Uterus (tissue), 2 donors: ENCODE results near the gene MBNL1.

Experiments used
- CTCF ChIP-seq, 4 experiments: fragments of 200-600 bp in 2 of 4; fragments of 450-650 bp in 2 of 4; sonication (generic) in 2 of 4; IDR thresholded peaks; one replicate each; pipeline ENCODE4 v1.5.1; 2016 to 2019; ENCODE audit warnings: antibody characterized with exemption in 4 of 4, mild to moderate bottlenecking in 2 of 4, moderate library complexity in 1 of 4
- POLR2A ChIP-seq, 2 donors: fragments of 450-650 bp; IDR thresholded peaks; one replicate each; pipeline ENCODE4 v1.6.1; 2016; ENCODE audit warnings: antibody characterized with exemption in 2 of 2, mild to moderate bottlenecking in 1 of 2, moderate library complexity in 1 of 2

DNA sequence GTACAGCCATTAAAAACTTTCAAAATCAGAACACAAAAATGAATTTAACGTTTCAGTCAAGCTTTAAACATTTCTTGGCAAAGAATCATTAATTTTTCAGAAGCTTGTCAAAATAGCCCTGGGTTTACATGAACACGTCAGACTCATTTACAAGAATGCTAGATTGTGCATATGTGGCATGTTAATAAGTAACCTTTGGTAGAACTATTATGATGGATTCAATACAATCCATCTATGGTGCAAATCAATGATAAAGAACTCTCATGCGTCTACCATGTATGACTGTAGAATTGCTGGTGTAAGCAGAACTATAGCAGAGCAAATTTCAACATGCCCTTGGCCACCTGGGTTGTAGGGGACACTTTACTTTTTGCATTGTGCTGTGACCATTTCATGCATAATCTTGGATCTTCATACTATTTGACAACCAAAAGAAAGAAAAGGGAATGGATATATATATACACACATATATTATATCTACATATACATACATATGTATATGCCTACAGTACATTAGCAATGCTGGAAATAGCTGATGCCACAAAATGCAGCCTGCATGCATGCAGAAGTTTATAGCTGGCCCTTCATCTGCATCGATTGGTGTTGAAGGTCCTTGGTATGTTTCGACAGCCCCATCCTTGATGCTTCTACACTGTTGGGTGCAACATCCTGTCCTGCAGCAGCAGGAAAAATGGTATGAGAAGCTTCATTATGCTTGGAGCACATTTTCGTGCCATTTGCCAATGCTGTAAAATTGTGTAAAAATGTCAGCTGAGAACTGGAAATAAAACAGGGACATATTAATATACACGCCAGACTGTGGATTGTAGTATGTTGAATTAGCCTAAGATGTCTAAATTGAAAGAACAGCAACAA is 189.0 kb downstream of the MBNL1 start:
- TF ChIP-seq POLR2A (IDR thresholded peaks at IDR 0.05): no peak
- no peak for TF ChIP-seq CTCF (IDR thresholded peaks at IDR 0.05)
